Osteoblast (primary cell): ENCODE measurements around the gene GAB2. TPM values are rescaled to one million over a fixed set of nuclear protein-coding genes. Genes with fewer than 3 reads are reported as not detected.
"Not testable (repeated sequence)": the region's sequence is repeated elsewhere in the genome, so short reads cannot be mapped to it uniquely, and the experiment has no call there.

Source experiments
- DNase-seq: peaks from one replicate; pipeline ENCODE4 v3.0.0; 2011; ENCODE audit warnings: low spot score, mixed read lengths; ENCODE audit not compliant: insufficient read length; ENCODE audit errors: missing footprints
- H2AFZ ChIP-seq: 2 replicates; pipeline ENCODE4 v1.6.0; 2011; ENCODE audit warnings: mild to moderate bottlenecking, low read length
- H3K27ac ChIP-seq: 2 replicates; pipeline ENCODE4 v1.5.1; 2011; ENCODE audit warnings: mild to moderate bottlenecking, low read depth, low read length, moderate library complexity
- H3K27me3 ChIP-seq: 2 replicates; pipeline ENCODE4 v1.6.0; 2012; ENCODE audit warnings: mild to moderate bottlenecking, control low read depth, inconsistent platforms, low read length, moderate library complexity; ENCODE audit not compliant: insufficient read depth
- H3K36me3 ChIP-seq: 2 replicates; pipeline ENCODE4 v1.5.1; 2011; ENCODE audit warnings: mild to moderate bottlenecking, low read length, control low read depth, moderate library complexity; ENCODE audit not compliant: insufficient read depth
- H3K4me1 ChIP-seq: 2 replicates; pipeline ENCODE4 v1.5.1; 2011; ENCODE audit warnings: mild to moderate bottlenecking, low read length, control low read depth, moderate library complexity; ENCODE audit not compliant: insufficient read depth
- H3K4me2 ChIP-seq: 2 replicates; pipeline ENCODE4 v1.6.0; 2011; ENCODE audit warnings: mild to moderate bottlenecking, low read length; ENCODE audit not compliant: insufficient read depth
- H3K4me3 ChIP-seq: fragments of 200-600 bp; sonication (generic); 3 replicates; pipeline ENCODE4 v1.5.1; 2012; ENCODE audit warnings: mild to moderate bottlenecking, low read length, inconsistent platforms; ENCODE audit not compliant: insufficient read depth
- H3K79me2 ChIP-seq: 2 replicates; pipeline ENCODE4 v1.6.0; 2012; ENCODE audit warnings: mild to moderate bottlenecking, low read length, control low read depth, inconsistent platforms; ENCODE audit not compliant: insufficient read depth
- H3K9me3 ChIP-seq: 2 replicates; pipeline ENCODE4 v1.5.1; 2011; ENCODE audit warnings: low read depth, low read length, control low read depth
- H4K20me1 ChIP-seq: 2 replicates; pipeline ENCODE4 v1.6.0; 2012; ENCODE audit warnings: mild to moderate bottlenecking, low read length, control low read depth; ENCODE audit not compliant: insufficient read depth
- total RNA-seq: library from RNA; depleted of rRNA; stranded (reverse); fragments of >200 nt; gene quantifications from 2 replicates; pipeline ENCODE4 v1.2.3, GENCODE V29; 2012
- TF ChIP-seq, protein P1 (sequence below): IDR thresholded peaks from 2 replicates; pipeline ENCODE4 v1.5.1; 2011; ENCODE audit warnings: mild to moderate bottlenecking, low read depth, low read length, moderate library complexity; ENCODE audit errors: extremely low read depth

Gene GAB2
- 18.3 and 18.5 TPM in 2 replicates for total RNA-seq

- H3K4me2 ChIP-seq = peak within 1 kb of the TSS; percentile 90
Observed at GRCh38 chr11:78417175-78417887, at the start of gene GAB2. Gene GAB2, minus strand, starts transcription at chr11:78417820. Its CDS starts 100 bp downstream, at chr11:78417720.

DNA sequence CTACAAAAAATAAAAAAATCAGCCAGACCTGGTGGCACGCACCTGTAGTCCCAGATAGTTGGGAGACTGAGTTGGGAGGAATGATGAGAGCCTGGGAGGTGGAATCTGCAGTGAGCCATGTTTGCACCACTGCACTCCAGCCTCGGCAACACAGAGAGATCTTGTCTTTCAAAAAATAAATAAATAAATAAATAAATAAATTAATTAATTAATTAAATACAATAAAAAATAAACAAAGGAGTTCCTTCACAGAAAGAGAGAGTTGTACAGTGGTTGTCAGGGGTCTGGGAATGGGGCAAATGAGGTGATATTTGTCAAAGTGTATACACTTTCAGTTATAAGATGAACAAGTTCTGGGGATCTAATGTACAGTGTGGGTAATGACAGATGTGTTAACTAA lies 49.8 kb upstream of the GAB2 start:
- no peak overlapping the region for H2AFZ ChIP-seq
- H3K4me1 ChIP-seq = no peaks in the 10 kb centered on the region
- no peaks in the 10 kb centered on the region for H3K79me2 ChIP-seq
- TF ChIP-seq, protein P1, sequence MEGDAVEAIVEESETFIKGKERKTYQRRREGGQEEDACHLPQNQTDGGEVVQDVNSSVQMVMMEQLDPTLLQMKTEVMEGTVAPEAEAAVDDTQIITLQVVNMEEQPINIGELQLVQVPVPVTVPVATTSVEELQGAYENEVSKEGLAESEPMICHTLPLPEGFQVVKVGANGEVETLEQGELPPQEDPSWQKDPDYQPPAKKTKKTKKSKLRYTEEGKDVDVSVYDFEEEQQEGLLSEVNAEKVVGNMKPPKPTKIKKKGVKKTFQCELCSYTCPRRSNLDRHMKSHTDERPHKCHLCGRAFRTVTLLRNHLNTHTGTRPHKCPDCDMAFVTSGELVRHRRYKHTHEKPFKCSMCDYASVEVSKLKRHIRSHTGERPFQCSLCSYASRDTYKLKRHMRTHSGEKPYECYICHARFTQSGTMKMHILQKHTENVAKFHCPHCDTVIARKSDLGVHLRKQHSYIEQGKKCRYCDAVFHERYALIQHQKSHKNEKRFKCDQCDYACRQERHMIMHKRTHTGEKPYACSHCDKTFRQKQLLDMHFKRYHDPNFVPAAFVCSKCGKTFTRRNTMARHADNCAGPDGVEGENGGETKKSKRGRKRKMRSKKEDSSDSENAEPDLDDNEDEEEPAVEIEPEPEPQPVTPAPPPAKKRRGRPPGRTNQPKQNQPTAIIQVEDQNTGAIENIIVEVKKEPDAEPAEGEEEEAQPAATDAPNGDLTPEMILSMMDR = no peak
- H3K9me3 ChIP-seq = no peaks in the 10 kb centered on the region
- no peaks in the 10 kb centered on the region for H3K36me3 ChIP-seq
- H3K4me3 ChIP-seq = no peak overlapping the region
- no peak for DNase-seq
- H4K20me1 ChIP-seq = no peaks in the 10 kb centered on the region
- H3K27me3 ChIP-seq = no peaks in the 10 kb centered on the region
- H3K4me2 ChIP-seq = no peak overlapping the region
- H3K27ac ChIP-seq = no peak overlapping the region

More at GRCh38 chr11:78417175-78417887, at the start of gene GAB2:
- peaks cover 37% of the 10 kb centered on the region for H3K4me1 ChIP-seq
- peak within 1 kb of the TSS; percentile 79 for H3K4me3 ChIP-seq
- H3K27me3 ChIP-seq = no peaks in the 10 kb centered on the region
- no peaks in the 10 kb centered on the region for H3K36me3 ChIP-seq
- H3K79me2 ChIP-seq = peaks cover 13% of the 10 kb centered on the region
- peak within 1 kb of the TSS; percentile 82 for H2AFZ ChIP-seq
- no peaks in the 10 kb centered on the region for H3K9me3 ChIP-seq
- H4K20me1 ChIP-seq = no peaks in the 10 kb centered on the region
- TF ChIP-seq, protein P1 = no peak
- peak within 1 kb of the TSS; percentile 93 for H3K27ac ChIP-seq
- DNase-seq = no peak

- H3K4me3 ChIP-seq = no peak overlapping the region
- H3K27me3 ChIP-seq = no peaks in the 10 kb centered on the region
- TF ChIP-seq, protein P1 = no peak
- H3K4me2 ChIP-seq = no peak overlapping the region
- H3K79me2 ChIP-seq = no peaks in the 10 kb centered on the region
- no peak overlapping the region for H2AFZ ChIP-seq
- H3K4me1 ChIP-seq = peaks cover 7% of the 10 kb centered on the region
- H3K27ac ChIP-seq = no peak overlapping the region
- H3K9me3 ChIP-seq = no peaks in the 10 kb centered on the region
- DNase-seq = no peak
- H4K20me1 ChIP-seq = no peaks in the 10 kb centered on the region
- H3K36me3 ChIP-seq = no peaks in the 10 kb centered on the region
Observed at GRCh38 chr11:78465169-78465942, 47.7 kb upstream of the GAB2 start.

DNA sequence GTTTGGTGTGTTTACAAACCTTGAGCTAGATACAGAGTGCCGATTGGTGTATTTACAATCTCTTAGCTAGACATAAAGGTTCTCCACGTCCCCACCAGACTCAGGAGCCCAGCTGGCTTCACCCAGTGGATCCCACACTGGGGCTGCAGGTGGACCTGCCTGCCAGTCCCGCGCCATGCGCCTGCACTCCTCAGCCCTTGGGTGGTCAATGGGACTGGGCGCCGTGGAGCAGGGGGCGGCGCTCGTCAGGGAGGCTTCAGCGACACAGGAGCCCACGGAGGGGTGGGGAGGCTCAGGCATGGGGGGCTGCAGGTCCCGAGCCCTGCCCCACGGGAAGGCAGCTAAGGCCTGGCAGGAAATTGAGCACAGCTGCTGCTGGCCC lies 47.2 kb upstream of the GAB2 start:
- not testable (repeated sequence) for H3K27ac ChIP-seq, H3K4me3 ChIP-seq, H3K27me3 ChIP-seq, DNase-seq, H3K9me3 ChIP-seq, H3K4me2 ChIP-seq, H3K79me2 ChIP-seq, H4K20me1 ChIP-seq, H2AFZ ChIP-seq, H3K36me3 ChIP-seq
- peaks cover 13% of the 10 kb centered on the region for H3K4me1 ChIP-seq
